ENCODE results near the gene AATK. TPM values are rescaled to one million over a fixed set of nuclear protein-coding genes. Genes with fewer than 3 reads are reported as not detected.

Gene AATK
- total RNA-seq, 4 donors from 2014 or later: 0.64 to 2.8 (median 1.1) TPM

GRCh38 chr17:81129711-81130367 lies 36.2 kb downstream of the AATK start:
- DNase-seq (ENCODE audit: low spot score in 2 of 2): no peak
- H3K4me3 ChIP-seq: no peak overlapping the region
- peaks cover 6% of the 10 kb centered on the region for H3K27me3 ChIP-seq
- no peaks in the 10 kb centered on the region for H3K36me3 ChIP-seq
- no CpG with 5 or more reads among the region's 14 CpGs for WGBS
- no peak overlapping the region for H3K27ac ChIP-seq
- TF ChIP-seq POLR2A (IDR thresholded peaks at IDR 0.05) (no peak), POLR2AphosphoS5 (IDR thresholded peaks at IDR 0.05) (no peak), EP300 (IDR thresholded peaks at IDR 0.05) (no peak), CTCF (IDR thresholded peaks at IDR 0.05) (no peak)
- no peaks in the 10 kb centered on the region for H3K9me3 ChIP-seq
- H3K4me1 ChIP-seq: peaks cover 13% of the 10 kb centered on the region

- H3K4me3 ChIP-seq: no peak overlapping the region
- no peaks in the 10 kb centered on the region for H3K36me3 ChIP-seq
- H3K27ac ChIP-seq: no peak overlapping the region
- WGBS: 93% methylated on average over 9 of the region's 11 CpGs
- H3K27me3 ChIP-seq: peaks cover 10% of the 10 kb centered on the region
- peaks cover 13% of the 10 kb centered on the region for H3K4me1 ChIP-seq
- no peak for DNase-seq (ENCODE audit: low spot score in 2 of 2)
- TF ChIP-seq EP300 (IDR thresholded peaks at IDR 0.05) (no peak), CTCF (IDR thresholded peaks at IDR 0.05) (no peak), POLR2AphosphoS5 (IDR thresholded peaks at IDR 0.05) (no peak), POLR2A (IDR thresholded peaks at IDR 0.05) (no peak)
- H3K9me3 ChIP-seq: no peaks in the 10 kb centered on the region
Measured at GRCh38 chr17:81129289-81129688, 36.7 kb downstream of the AATK start.

GRCh38 chr17:81128774-81129173 lies 37.2 kb downstream of the AATK start:
- no peak overlapping the region for H3K4me3 ChIP-seq
- H3K9me3 ChIP-seq: no peaks in the 10 kb centered on the region
- 80% methylated on average over 2 of the region's 23 CpGs for WGBS
- TF ChIP-seq CTCF (IDR thresholded peaks at IDR 0.05) (no peak), POLR2AphosphoS5 (IDR thresholded peaks at IDR 0.05) (no peak), EP300 (IDR thresholded peaks at IDR 0.05) (no peak), POLR2A (IDR thresholded peaks at IDR 0.05) (no peak)
- H3K27ac ChIP-seq: no peak overlapping the region
- H3K4me1 ChIP-seq: peaks cover 13% of the 10 kb centered on the region
- DNase-seq (ENCODE audit: low spot score in 2 of 2): no peak
- H3K36me3 ChIP-seq: no peaks in the 10 kb centered on the region
- H3K27me3 ChIP-seq: peaks cover 14% of the 10 kb centered on the region

- Histone ChIP-seq H3K36me3 (no peaks in the 10 kb centered on the region), H3K4me1 (peaks cover 13% of the 10 kb centered on the region), H3K27ac (no peak overlapping the region), H3K9me3 (no peaks in the 10 kb centered on the region), H3K27me3 (peaks cover 18% of the 10 kb centered on the region), H3K4me3 (peak overlapping the region; percentile 12)
- TF ChIP-seq CTCF (IDR thresholded peaks at IDR 0.05) (no peak), POLR2AphosphoS5 (IDR thresholded peaks at IDR 0.05) (no peak), POLR2A (IDR thresholded peaks at IDR 0.05) (no peak), EP300 (IDR thresholded peaks at IDR 0.05) (no peak)
- no peak for DNase-seq (ENCODE audit: low spot score in 2 of 2)
- WGBS: 95% methylated on average over 10 of the region's 14 CpGs
Measured at GRCh38 chr17:81128338-81128737, 37.7 kb downstream of the AATK start.

- no peak for DNase-seq (ENCODE audit: low spot score in 2 of 2)
- WGBS: 83% methylated on average over 13 of the region's 25 CpGs
- H3K36me3 ChIP-seq: no peaks in the 10 kb centered on the region
- peak overlapping the region; percentile 12 for H3K4me3 ChIP-seq
- H3K27me3 ChIP-seq: peaks cover 25% of the 10 kb centered on the region
- TF ChIP-seq EP300 (IDR thresholded peaks at IDR 0.05): no peak
- no peak for TF ChIP-seq POLR2AphosphoS5 (IDR thresholded peaks at IDR 0.05)
- peaks cover 13% of the 10 kb centered on the region for H3K4me1 ChIP-seq
- no peaks in the 10 kb centered on the region for H3K9me3 ChIP-seq
- H3K27ac ChIP-seq: no peak overlapping the region
Measured at GRCh38 chr17:81127526-81128177, 38.4 kb downstream of the AATK start.

Measured in suprapubic skin (tissue), 4 donors.